Adipocyte (in vitro differentiated cells): Measurements from ENCODE around the gene AP2A2.

Experiments used
- DNase-seq: peaks from one replicate; pipeline ENCODE4 v3.0.0-alpha.2; 2015; ENCODE audit warnings: low read depth
- H3K27me3 ChIP-seq: replicated peaks from 2 replicates; pipeline ENCODE4 v1.7.0; 2013; ENCODE audit warnings: mild to moderate bottlenecking, low read length, moderate library complexity; ENCODE audit not compliant: control insufficient read depth, insufficient read depth
- H3K36me3 ChIP-seq: 2 replicates; pipeline ENCODE4 v1.7.0; 2013; ENCODE audit warnings: low read length, mild to moderate bottlenecking, moderate library complexity; ENCODE audit not compliant: control insufficient read depth, insufficient read depth, severe bottlenecking
- H3K4me1 ChIP-seq: 2 replicates; pipeline ENCODE4 v1.7.0; 2013; ENCODE audit warnings: mild to moderate bottlenecking, low read length, moderate library complexity; ENCODE audit not compliant: control insufficient read depth, insufficient read depth
- H3K4me3 ChIP-seq: 2 replicates; pipeline ENCODE4 v1.7.0; 2013; ENCODE audit warnings: mild to moderate bottlenecking, low read length, moderate library complexity
- H3K9ac ChIP-seq: 2 replicates; pipeline ENCODE4 v1.7.0; 2013; ENCODE audit warnings: mild to moderate bottlenecking, low read length, moderate library complexity
- H3K9me3 ChIP-seq: 2 replicates; pipeline ENCODE4 v1.7.0; 2013; ENCODE audit warnings: mild to moderate bottlenecking, low read length, moderate library complexity; ENCODE audit not compliant: control insufficient read depth

The AP2A2 gene

GRCh38 chr11:1005928-1006327, 80.3 kb downstream of the AP2A2 start:
- DNase-seq: no peak
- Histone ChIP-seq H3K9ac (no peak overlapping the region), H3K36me3 (peaks cover 96% of the 10 kb centered on the region), H3K27me3 (no peaks in the 10 kb centered on the region), H3K4me3 (no peak overlapping the region), H3K4me1 (peaks cover 10% of the 10 kb centered on the region), H3K9me3 (no peaks in the 10 kb centered on the region)

- Histone ChIP-seq H3K9me3 (no peaks in the 10 kb centered on the region), H3K27me3 (no peaks in the 10 kb centered on the region), H3K9ac (no peak overlapping the region), H3K36me3 (peaks cover 96% of the 10 kb centered on the region), H3K4me1 (peaks cover 10% of the 10 kb centered on the region), H3K4me3 (no peak overlapping the region)
- DNase-seq: no peak
Measured at GRCh38 chr11:1006762-1007161, 81.1 kb downstream of the AP2A2 start.

GRCh38 chr11:1007279-1007678, 81.6 kb downstream of the AP2A2 start:
- Histone ChIP-seq H3K4me3 (no peak overlapping the region), H3K27me3 (no peaks in the 10 kb centered on the region), H3K9ac (no peak overlapping the region), H3K4me1 (peaks cover 10% of the 10 kb centered on the region), H3K9me3 (no peaks in the 10 kb centered on the region), H3K36me3 (peaks cover 96% of the 10 kb centered on the region)
- DNase-seq: no peak

GRCh38 chr11:1008001-1008802, 82.5 kb downstream of the AP2A2 start:
- no peak overlapping the region for H3K9ac ChIP-seq
- H3K4me1 ChIP-seq: peaks cover 10% of the 10 kb centered on the region
- H3K27me3 ChIP-seq: no peaks in the 10 kb centered on the region
- no peaks in the 10 kb centered on the region for H3K9me3 ChIP-seq
- DNase-seq: no peak
- H3K4me3 ChIP-seq: no peak overlapping the region
- peaks cover 87% of the 10 kb centered on the region for H3K36me3 ChIP-seq

- no peak for DNase-seq
- H3K4me1 ChIP-seq: peaks cover 10% of the 10 kb centered on the region
- peaks cover 81% of the 10 kb centered on the region for H3K36me3 ChIP-seq
- no peak overlapping the region for H3K4me3 ChIP-seq
- H3K9me3 ChIP-seq: no peaks in the 10 kb centered on the region
- H3K27me3 ChIP-seq: no peaks in the 10 kb centered on the region
- no peak overlapping the region for H3K9ac ChIP-seq
Measured at GRCh38 chr11:1008803-1009145, 83.1 kb downstream of the AP2A2 start.

- Histone ChIP-seq H3K9me3 (no peaks in the 10 kb centered on the region), H3K27me3 (no peaks in the 10 kb centered on the region), H3K36me3 (peaks cover 75% of the 10 kb centered on the region), H3K9ac (no peak overlapping the region), H3K4me3 (no peak overlapping the region), H3K4me1 (peaks cover 10% of the 10 kb centered on the region)
- no peak for DNase-seq
Measured at GRCh38 chr11:1009371-1009770, 83.7 kb downstream of the AP2A2 start.

GRCh38 chr11:1009991-1010390, 84.3 kb downstream of the AP2A2 start:
- Histone ChIP-seq H3K4me3 (no peak overlapping the region), H3K9ac (no peak overlapping the region), H3K27me3 (no peaks in the 10 kb centered on the region), H3K4me1 (peaks cover 10% of the 10 kb centered on the region), H3K9me3 (no peaks in the 10 kb centered on the region), H3K36me3 (peaks cover 73% of the 10 kb centered on the region)
- DNase-seq: no peak

- H3K4me1 ChIP-seq: peaks cover 10% of the 10 kb centered on the region
- H3K4me3 ChIP-seq: no peak overlapping the region
- DNase-seq: no peak
- H3K9me3 ChIP-seq: no peaks in the 10 kb centered on the region
- H3K9ac ChIP-seq: no peak overlapping the region
- H3K27me3 ChIP-seq: no peaks in the 10 kb centered on the region
- H3K36me3 ChIP-seq: peaks cover 66% of the 10 kb centered on the region
Measured at GRCh38 chr11:1010551-1011319, 85.1 kb downstream of the AP2A2 start.

- Histone ChIP-seq H3K4me1 (peaks cover 6% of the 10 kb centered on the region), H3K9ac (no peak overlapping the region), H3K9me3 (no peaks in the 10 kb centered on the region), H3K27me3 (no peaks in the 10 kb centered on the region), H3K36me3 (peaks cover 63% of the 10 kb centered on the region), H3K4me3 (no peak overlapping the region)
- no peak for DNase-seq
Measured at GRCh38 chr11:1011320-1011698, 85.6 kb downstream of the AP2A2 start.

- no peak for DNase-seq
- Histone ChIP-seq H3K27me3 (no peaks in the 10 kb centered on the region), H3K4me1 (no peaks in the 10 kb centered on the region), H3K36me3 (peaks cover 53% of the 10 kb centered on the region), H3K9me3 (no peaks in the 10 kb centered on the region), H3K4me3 (no peak overlapping the region), H3K9ac (no peak overlapping the region)
Measured at GRCh38 chr11:1012291-1012690, 86.6 kb downstream of the AP2A2 start.

GRCh38 chr11:1012740-1013630, 87.3 kb downstream of the AP2A2 start:
- no peaks in the 10 kb centered on the region for H3K9me3 ChIP-seq
- H3K36me3 ChIP-seq: peaks cover 47% of the 10 kb centered on the region
- DNase-seq: no peak
- no peak overlapping the region for H3K9ac ChIP-seq
- H3K27me3 ChIP-seq: no peaks in the 10 kb centered on the region
- no peaks in the 10 kb centered on the region for H3K4me1 ChIP-seq
- no peak overlapping the region for H3K4me3 ChIP-seq
